H1 (cell line): ENCODE data around the gene RYR3. TPM values are rescaled to one million over a fixed set of nuclear protein-coding genes. Genes with fewer than 3 reads are reported as not detected.

Experiments used
- CTCF ChIA-PET: fragments of 300-600 bp; sonication (Branson Sonifier 250); formaldehyde crosslinking; loops from one replicate; lab custom pipeline; 2021; ENCODE audit not compliant: partially characterized antibody; lab: Charles Lee
- POLR2A ChIA-PET: fragments of 300-600 bp; sonication (Branson Sonifier 250); formaldehyde crosslinking; loops from one replicate; lab custom pipeline; 2021; ENCODE audit warnings: inconsistent platforms; ENCODE audit not compliant: partially characterized antibody; lab: Charles Lee
- DNase-seq, 2 experiments: peaks; one replicate each; pipeline versions ENCODE4 v3.0.0 to v3.0.0-alpha.2; 2010 to 2022; ENCODE audit warnings: low spot score in 2 of 2, low read depth in 1 of 2, mixed read lengths in 1 of 2
- FAIRE-seq: peaks from 2 replicates; lab custom pipeline; 2011; peaks lifted over from hg19 to GRCh38; lab: Jason Lieb, UNC
- H2AFZ ChIP-seq: 2 replicates; pipeline ENCODE4 v1.8.1; 2012; ENCODE audit warnings: low read length, inconsistent platforms
- H2AK5ac ChIP-seq: 2 replicates; pipeline ENCODE4 v1.6.1; 2013; ENCODE audit warnings: low read depth, low read length
- H2BK120ac ChIP-seq: replicated peaks from 2 replicates; pipeline ENCODE3; 2013; ENCODE audit warnings: low read depth, low read length, inconsistent platforms
- H2BK12ac ChIP-seq: 2 replicates; pipeline ENCODE4 v1.6.1; 2013; ENCODE audit warnings: low read depth, low read length
- H2BK15ac ChIP-seq: 2 replicates; pipeline ENCODE4 v1.6.1; 2013; ENCODE audit warnings: low read length
- H2BK20ac ChIP-seq: 2 replicates; pipeline ENCODE4 v1.6.1; 2013; ENCODE audit warnings: low read length
- H2BK5ac ChIP-seq: 2 replicates; pipeline ENCODE4 v1.6.1; 2013; ENCODE audit warnings: low read depth, low read length
- H3K14ac ChIP-seq: 2 replicates; pipeline ENCODE4 v1.6.1; 2013; ENCODE audit warnings: inconsistent platforms; ENCODE audit not compliant: insufficient read length
- H3K18ac ChIP-seq: 2 replicates; pipeline ENCODE4 v1.6.1; 2013; ENCODE audit warnings: low read length; ENCODE audit errors: extremely low read depth
- H3K23ac ChIP-seq: 2 replicates; pipeline ENCODE4 v1.6.1; 2013; ENCODE audit warnings: inconsistent platforms; ENCODE audit not compliant: insufficient read length
- H3K23me2 ChIP-seq: 2 replicates; pipeline ENCODE4 v1.6.1; 2013; ENCODE audit warnings: low read depth, low read length
- H3K27ac ChIP-seq: 2 replicates; pipeline ENCODE4 v1.6.1; 2011; ENCODE audit warnings: low read depth, low read length, inconsistent platforms
- H3K27me3 ChIP-seq, 4 experiments: replicated peaks in 1 of 4; 1 replicate in 1 of 4; 2 replicates in 3 of 4; pipeline versions ENCODE4 v1.6.1 to v1.8.1; 2011 to 2013; ENCODE audit warnings: low read length in 3 of 4, mild to moderate bottlenecking in 3 of 4, inconsistent platforms in 2 of 4, mixed read lengths in 2 of 4, moderate library complexity in 1 of 4; ENCODE audit not compliant: control insufficient read depth in 3 of 4, insufficient read depth in 3 of 4; ENCODE audit errors: extremely low read depth in 1 of 4
- H3K36me3 ChIP-seq, 4 experiments: 2 replicates each; pipeline versions ENCODE4 v1.6.1 to v1.8.1; 2011 to 2013; ENCODE audit warnings: mild to moderate bottlenecking in 4 of 4, low read length in 3 of 4, moderate library complexity in 2 of 4, control low read depth in 1 of 4, inconsistent platforms in 1 of 4; ENCODE audit not compliant: insufficient read depth in 4 of 4, control insufficient read depth in 2 of 4
- H3K4ac ChIP-seq: replicated peaks from 2 replicates; pipeline ENCODE3; 2013; ENCODE audit warnings: low read length, low read depth, mixed read lengths, inconsistent platforms; ENCODE audit not compliant: insufficient read length
- H3K4me1 ChIP-seq, 4 experiments: replicated peaks in 1 of 4; 1 replicate in 1 of 4; 2 replicates in 3 of 4; pipeline versions ENCODE4 v1.6.1 to v1.8.1; 2011 to 2013; ENCODE audit warnings: low read length in 3 of 4, inconsistent platforms in 2 of 4, mixed read lengths in 1 of 4; ENCODE audit not compliant: insufficient read depth in 4 of 4, control insufficient read depth in 3 of 4
- H3K4me2 ChIP-seq, 2 experiments: 2 replicates each; pipeline versions ENCODE4 v1.6.1 to v1.8.1; 2011 to 2013; ENCODE audit warnings: low read depth in 2 of 2, low read length in 2 of 2, control low read depth in 1 of 2, inconsistent platforms in 1 of 2, mild to moderate bottlenecking in 1 of 2; ENCODE audit not compliant: insufficient read depth in 1 of 2
- H3K4me3 ChIP-seq, 4 experiments: fragments of 200-600, 300-600 bp in 1 of 4; sonication (generic), shearing (Covaris generic), sonication (Bioruptor Twin) in 1 of 4; 2 replicates each; pipeline versions ENCODE4 v1.5.1 to v1.8.1; 2011 to 2016; ENCODE audit warnings: low read length in 4 of 4, low read depth in 3 of 4, control low read depth in 2 of 4, inconsistent platforms in 2 of 4, mild to moderate bottlenecking in 2 of 4, mixed read lengths in 1 of 4, moderate library complexity in 1 of 4; ENCODE audit not compliant: insufficient read depth in 2 of 4; ENCODE audit errors: extremely low read depth in 1 of 4
- H3K56ac ChIP-seq: replicated peaks from 2 replicates; pipeline ENCODE3; 2013; ENCODE audit warnings: low read depth, mild to moderate bottlenecking, mixed read lengths, low read length, inconsistent platforms; ENCODE audit not compliant: insufficient read length
- H3K79me1 ChIP-seq: 2 replicates; pipeline ENCODE4 v1.6.1; 2013; ENCODE audit warnings: low read depth, low read length, control low read depth
- H3K79me2 ChIP-seq, 2 experiments: 2 replicates each; pipeline versions ENCODE4 v1.6.1 to v1.8.1; 2012 to 2013; ENCODE audit warnings: low read length in 2 of 2, mild to moderate bottlenecking in 2 of 2, inconsistent platforms in 1 of 2; ENCODE audit not compliant: insufficient read depth in 2 of 2, control insufficient read depth in 1 of 2
- H3K9ac ChIP-seq, 4 experiments: replicated peaks in 1 of 4; 1 replicate in 1 of 4; 2 replicates in 3 of 4; pipeline versions ENCODE4 v1.6.1 to v1.8.1; 2011 to 2013; ENCODE audit warnings: low read depth in 3 of 4, low read length in 3 of 4, control low read depth in 2 of 4, mild to moderate bottlenecking in 2 of 4, moderate library complexity in 2 of 4, inconsistent platforms in 1 of 4; ENCODE audit errors: extremely low read depth in 1 of 4
- H3K9me3 ChIP-seq, 2 experiments: 2 replicates each; pipeline versions ENCODE4 v1.6.1 to v1.8.1; 2012 to 2013; ENCODE audit warnings: mild to moderate bottlenecking in 2 of 2, moderate library complexity in 2 of 2, control low read depth in 1 of 2, inconsistent platforms in 1 of 2, low read depth in 1 of 2, low read length in 1 of 2, mixed read lengths in 1 of 2; ENCODE audit not compliant: insufficient read depth in 2 of 2
- H4K20me1 ChIP-seq, 2 experiments: replicated peaks in 1 of 2; 2 replicates each; pipeline versions ENCODE3 to v1.8.1; 2011 to 2013; ENCODE audit warnings: inconsistent platforms in 2 of 2, low read length in 2 of 2, mild to moderate bottlenecking in 1 of 2; ENCODE audit not compliant: insufficient read depth in 2 of 2, control insufficient read depth in 1 of 2
- H4K5ac ChIP-seq: 2 replicates; pipeline ENCODE4 v1.6.1; 2013; ENCODE audit warnings: low read length, low read depth, mixed read lengths, inconsistent platforms; ENCODE audit not compliant: insufficient read length
- H4K8ac ChIP-seq: 2 replicates; pipeline ENCODE4 v1.8.0; 2013; ENCODE audit warnings: mild to moderate bottlenecking, moderate library complexity, low read length, inconsistent platforms; ENCODE audit not compliant: insufficient read depth; ENCODE audit errors: extremely low read depth
- H4K91ac ChIP-seq: replicated peaks from 2 replicates; pipeline ENCODE3; 2013; ENCODE audit warnings: low read length, mixed read lengths, inconsistent platforms; ENCODE audit not compliant: insufficient read length
- ASH2L ChIP-seq: fragments of 200-600, 300-600 bp; sonication (generic); IDR thresholded peaks from one replicate; pipeline ENCODE4 v1.7.1; 2017; ENCODE audit warnings: low read length
- BCL11A ChIP-seq, 2 experiments: IDR thresholded peaks; one replicate each; pipeline ENCODE4 v1.6.1; 2011; ENCODE audit warnings: low read depth in 2 of 2, low read length in 2 of 2, mild to moderate bottlenecking in 2 of 2
- EP300 ChIP-seq, 2 experiments: IDR thresholded peaks; 1 replicate in 1 of 2; 2 replicates in 1 of 2; pipeline ENCODE4 v1.6.1; 2011 to 2012; ENCODE audit warnings: low read depth in 2 of 2, low read length in 2 of 2, mild to moderate bottlenecking in 2 of 2, borderline replicate concordance in 1 of 2, inconsistent platforms in 1 of 2, moderate library complexity in 1 of 2
- EZH2 ChIP-seq: fragments of 200-600 bp; sonication (generic); IDR thresholded peaks from 2 replicates; pipeline ENCODE4 v1.7.1; 2012; ENCODE audit warnings: low read depth, mild to moderate bottlenecking, moderate library complexity, low read length, inconsistent platforms; ENCODE audit not compliant: severe bottlenecking
- GABPA ChIP-seq: IDR thresholded peaks from 2 replicates; pipeline ENCODE4 v1.6.1; 2011; ENCODE audit warnings: mild to moderate bottlenecking, low read length, moderate library complexity, borderline replicate concordance; ENCODE audit not compliant: insufficient read depth
- KDM4A ChIP-seq: IDR thresholded peaks from one replicate; pipeline ENCODE4 v1.7.1; 2012; ENCODE audit warnings: low read depth, mild to moderate bottlenecking, moderate library complexity, low read length, inconsistent platforms; ENCODE audit not compliant: severe bottlenecking
- RNF2 ChIP-seq: fragments of 200-900, 300-1000 bp; sonication (generic); IDR thresholded peaks from 2 replicates; pipeline ENCODE4 v1.7.1; 2016; ENCODE audit warnings: borderline replicate concordance, low read depth, mild to moderate bottlenecking, antibody characterized with exemption, low read length; ENCODE audit not compliant: poor library complexity, severe bottlenecking; ENCODE audit errors: missing control alignments
- SIN3A ChIP-seq, 2 experiments: IDR thresholded peaks in 1 of 2; conservative IDR thresholded peaks in 1 of 2; 2 replicates each; pipeline ENCODE4 v1.6.1; 2011 to 2012; ENCODE audit warnings: low read length in 2 of 2, improper control_type of control experiment in 1 of 2, low read depth in 1 of 2, mild to moderate bottlenecking in 1 of 2
- SIX5 ChIP-seq: IDR thresholded peaks from 2 replicates; pipeline ENCODE4 v1.6.1; 2011; ENCODE audit warnings: mild to moderate bottlenecking, low read depth, low read length
- SP1 ChIP-seq: IDR thresholded peaks from 2 replicates; pipeline ENCODE4 v1.6.1; 2011; ENCODE audit warnings: low read depth, low read length
- SP4 ChIP-seq: IDR thresholded peaks from 2 replicates; pipeline ENCODE4 v1.6.1; 2012; ENCODE audit warnings: low read length, inconsistent platforms
- TBP ChIP-seq: IDR thresholded peaks from 2 replicates; pipeline ENCODE4 v1.6.1; 2011; ENCODE audit warnings: low read depth, low read length, improper control_type of control experiment
- TEAD4 ChIP-seq: IDR thresholded peaks from 2 replicates; pipeline ENCODE4 v1.6.1; 2012; ENCODE audit warnings: low read depth, low read length, inconsistent platforms, mixed read lengths
- YY1 ChIP-seq: IDR thresholded peaks from 2 replicates; pipeline ENCODE4 v1.6.1; 2011; ENCODE audit warnings: low read depth, mild to moderate bottlenecking, low read length
- WGBS, 2 experiments: shearing (Covaris generic) in 1 of 2; methylation state at CpG; one replicate each; pipeline versions ENCODE4 v1.1.6 to v1.1.7; 2013 to 2015; ENCODE audit warnings: low lambda C conversion rate in 2 of 2, mixed read lengths in 2 of 2, inconsistent platforms in 1 of 2, low coverage in 1 of 2, missing lambda C conversion rate in 1 of 2; ENCODE audit not compliant: insufficient replicate concordance in 2 of 2, insufficient coverage in 1 of 2, insufficient read length in 1 of 2; ENCODE audit errors: extremely low coverage in 1 of 2, missing lambda C conversion rate in 1 of 2; 5-methylcytosine and 5-hydroxymethylcytosine counted together
- polyA plus RNA-seq, 7 experiments: library from polyadenylated mRNA; depleted of rRNA in 3 of 7; stranded (reverse) in 5 of 7; unstranded in 2 of 7; fragments of >200 nt in 5 of 7; fragments of 200-250 nt in 2 of 7; gene quantifications; 1 replicate in 5 of 7; 2 replicates in 1 of 7; 4 replicates in 1 of 7; pipeline versions ENCODE4 v1.2.1 to v1.2.3, GENCODE V29; 2011 to 2013; ENCODE audit warnings: missing spikeins in 2 of 7, mixed read lengths in 2 of 7
- total RNA-seq: library from RNA; stranded (reverse); fragmentation: NEBNext Ultra II Directional; extraction: Animal tissue kit (Norgen Biotek cat#: 25700); gene quantifications from 2 replicates; pipeline ENCODE4 v1.2.1, GENCODE V29; 2021

RYR3 gene
- total and polyA plus RNA-seq, 2 of the 8 experiments (the other 6 are each of a cell fraction or from before 2014, with no cell fraction given), result 0.33 to 3.4 TPM

DNA sequence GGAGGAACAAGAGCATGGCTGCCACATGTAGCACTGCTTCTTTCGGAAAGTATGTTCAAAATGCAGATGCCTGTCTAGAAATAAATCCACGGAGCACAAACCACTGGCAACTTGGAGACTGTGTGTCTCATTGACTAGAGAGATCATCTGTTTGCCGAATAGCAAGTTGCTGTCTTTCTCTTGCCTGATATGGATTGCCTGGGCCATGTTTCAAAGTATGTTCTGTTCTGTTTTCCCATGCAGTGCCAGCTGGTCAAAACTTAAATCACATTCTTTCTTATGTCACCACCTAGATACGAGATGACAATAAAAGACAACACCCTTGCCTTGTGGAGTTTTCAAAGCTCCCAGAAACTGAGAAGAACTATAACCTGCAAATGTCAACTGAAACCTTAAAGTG, 318.9 kb downstream of the RYR3 start:
- H4K5ac ChIP-seq, result no peak overlapping the region
- ChIA-PET CTCF (no interaction called here), POLR2A (no interaction called here)
- no peak overlapping the region for H3K9ac ChIP-seq
- no peak overlapping the region for H3K4me2 ChIP-seq
- no peak for DNase-seq
- no peak overlapping the region for H2BK15ac ChIP-seq
- no peak overlapping the region for H3K27ac ChIP-seq
- no peaks in the 10 kb centered on the region for H3K23me2 ChIP-seq
- no peak overlapping the region for H2BK20ac ChIP-seq
- H4K91ac ChIP-seq, result no peak overlapping the region
- no peak overlapping the region for H2BK12ac ChIP-seq
- no peaks in the 10 kb centered on the region for H3K4me1 ChIP-seq
- 87% methylated on average over 4 of the region's 4 CpGs; no CpG with 5 or more reads in 1 of the 2 experiments for WGBS, 2 experiments
- no peak overlapping the region for H3K4ac ChIP-seq
- no peak overlapping the region for H2BK5ac ChIP-seq
- no peak overlapping the region for H3K23ac ChIP-seq
- peaks cover 5 to 6% of the 10 kb centered on the region in 2 experiments; a peak in 2 of 4 replicates for H3K9me3 ChIP-seq
- no peak overlapping the region for H3K14ac ChIP-seq
- H3K79me2 ChIP-seq, result no peaks in the 10 kb centered on the region
- no peaks in the 10 kb centered on the region for H3K79me1 ChIP-seq
- H3K56ac ChIP-seq, result no peak overlapping the region
- no peak overlapping the region for H4K8ac ChIP-seq
- no peak overlapping the region for H2AFZ ChIP-seq
- no peaks in the 10 kb centered on the region for H3K27me3 ChIP-seq
- TF ChIP-seq YY1 (no peak), EZH2 (no peak), ASH2L (no peak), KDM4A (no peak), TEAD4 (no peak), RNF2 (no peak), SIX5 (no peak), SP1 (no peak), BCL11A (IDR thresholded peaks at IDR 0.05; ENCODE audit: low read depth in 2 of 2, low read length in 2 of 2) (no peak), SIN3A (conservative IDR thresholded peaks at IDR 0.05 in 1 of 2, IDR thresholded peaks at IDR 0.05 in 1 of 2; ENCODE audit: low read depth in 1 of 2, low read length in 2 of 2) (no peak), GABPA (no peak), SP4 (no peak), EP300 (IDR thresholded peaks at IDR 0.05; ENCODE audit: borderline replicate concordance in 1 of 2, low read depth in 2 of 2, low read length in 2 of 2) (no peak), TBP (no peak)
- H2BK120ac ChIP-seq, result no peak overlapping the region
- no peak overlapping the region for H3K4me3 ChIP-seq
- FAIRE-seq, result no peak
- H3K36me3 ChIP-seq, result no peaks in the 10 kb centered on the region
- H4K20me1 ChIP-seq, result no peaks in the 10 kb centered on the region
- no peak overlapping the region for H3K18ac ChIP-seq
- no peak overlapping the region for H2AK5ac ChIP-seq
